GM19193 (cell line): ENCODE results near the gene KRT3.

Source experiments
- POLR2A ChIP-seq: IDR thresholded peaks from 4 replicates; pipeline ENCODE4 v1.6.1; 2011; ENCODE audit not compliant: insufficient read depth, insufficient read length; ENCODE audit errors: extremely low read depth

Gene KRT3

GRCh38 chr12:52795694-52796428 is at the start of gene KRT3:
KRT3 (minus strand) TSS chr12:52796117; CDS start chr12:52796042, 75 bp downstream.
- no peak for TF ChIP-seq POLR2A

GRCh38 chr12:52844386-52844785 is 48.5 kb upstream of the KRT3 start:
- no peak for TF ChIP-seq POLR2A

- TF ChIP-seq POLR2A: no peak
These were observed 43.7 kb upstream of the KRT3 start for GRCh38 chr12:52839436-52840105.

GRCh38 chr12:52838609-52839435 is 42.9 kb upstream of the KRT3 start:
- no peak for TF ChIP-seq POLR2A

- TF ChIP-seq POLR2A: no peak
These were observed 42.1 kb upstream of the KRT3 start for GRCh38 chr12:52837781-52838608.

GRCh38 chr12:52837413-52837741 is 41.5 kb upstream of the KRT3 start:
- no peak for TF ChIP-seq POLR2A

- no peak for TF ChIP-seq POLR2A
These were observed 40.8 kb upstream of the KRT3 start for GRCh38 chr12:52836491-52837412.

GRCh38 chr12:52836042-52836466 is 40.1 kb upstream of the KRT3 start:
- TF ChIP-seq POLR2A: no peak

GRCh38 chr12:52835271-52836041 is 39.5 kb upstream of the KRT3 start:
- TF ChIP-seq POLR2A: no peak

- TF ChIP-seq POLR2A: no peak
These were observed 38.7 kb upstream of the KRT3 start for GRCh38 chr12:52834727-52835001.

- no peak for TF ChIP-seq POLR2A
These were observed 38.2 kb upstream of the KRT3 start, which contains the start of gene KRT79 for GRCh38 chr12:52833922-52834726. KRT79 (minus strand) TSS chr12:52834311; CDS start chr12:52834260, 51 bp downstream.

- no peak for TF ChIP-seq POLR2A
These were observed 37.3 kb upstream of the KRT3 start for GRCh38 chr12:52832985-52833905.

- TF ChIP-seq POLR2A: no peak
These were observed 36.5 kb upstream of the KRT3 start for GRCh38 chr12:52832451-52832850.
